B cell (primary cell): Measurements from ENCODE around the gene DDAH1.

Experiments used
- CTCF ChIP-seq: fragments of 200-600 bp; IDR thresholded peaks from one replicate; pipeline ENCODE4 v1.8.0; 2022; ENCODE audit warnings: antibody characterized with exemption, mild to moderate bottlenecking
- EZH2 ChIP-seq: IDR thresholded peaks from 2 replicates; pipeline ENCODE4 v1.6.1; 2012; ENCODE audit warnings: borderline replicate concordance, low read depth, mild to moderate bottlenecking, moderate library complexity, low read length; ENCODE audit not compliant: insufficient read depth, poor library complexity, severe bottlenecking

- TF ChIP-seq CTCF (no peak), EZH2 (no peak)
Measured at GRCh38 chr1:85276978-85277639, 187.8 kb downstream of the DDAH1 start.
